ENCODE data around the gene CDR2.

- no peak for TF ChIP-seq POLR2A (IDR thresholded peaks at IDR 0.05; ENCODE audit: low read length)
- TF ChIP-seq GATA1 (IDR thresholded peaks at IDR 0.05; ENCODE audit: low read depth, low read length): no peak
These were observed 51.7 kb downstream of the CDR2 start for GRCh38 chr16:22322741-22323140.
